ENCODE data around the gene ADK. TPM values are rescaled to one million over a fixed set of nuclear protein-coding genes. Genes with fewer than 3 reads are reported as not detected.

The ADK gene
- total and polyA plus RNA-seq, 2 donors (not counting 3 experiments of a cell fraction or from before 2014, with no cell fraction given): 11.7 to 46.5 TPM

DNA sequence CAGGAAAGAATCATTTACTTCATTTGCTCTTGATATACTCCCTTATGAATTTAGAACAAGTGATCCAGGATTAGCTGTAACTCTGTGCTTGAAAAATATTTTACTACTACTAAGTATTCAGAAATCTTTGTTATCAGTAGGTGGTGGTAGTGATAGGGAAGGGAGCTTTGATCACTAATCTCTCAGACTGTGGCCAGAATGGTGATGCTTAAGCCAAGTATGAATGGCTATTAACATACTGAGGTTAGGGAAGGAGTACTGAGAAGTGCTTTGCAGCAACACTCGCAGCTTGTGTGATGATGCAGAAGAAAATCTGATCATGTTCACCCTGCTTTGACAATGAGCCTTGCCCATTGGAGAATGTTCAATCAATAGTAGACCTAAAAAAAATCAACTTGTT, 29.7 kb upstream of the ADK start:
- Histone ChIP-seq H3K4me2 (ENCODE audit: insufficient read depth, low read length) (no peak overlapping the region), H3K9me1 (replicated peaks; ENCODE audit: control insufficient read depth, extremely low read depth, insufficient read depth, low read length) (no peaks in the 10 kb centered on the region), H3K9ac (replicated peaks; ENCODE audit: extremely low read depth, insufficient read depth, low read length) (no peak overlapping the region), H3K79me2 (ENCODE audit: control insufficient read depth, insufficient read depth, low read length) (no peaks in the 10 kb centered on the region), H4K20me1 (replicated peaks; ENCODE audit: control insufficient read depth, extremely low read depth, insufficient read depth, low read length) (no peaks in the 10 kb centered on the region), H3K27ac (ENCODE audit: insufficient read depth, low read depth, low read length) (no peak overlapping the region), H2AFZ (ENCODE audit: low read depth, low read length) (no peak overlapping the region), H3K4me3 (replicated peaks in 1 of 3; ENCODE audit: insufficient read depth in 1 of 3, low read depth in 1 of 3, low read length in 3 of 3) (no peak overlapping the region), H3K36me3 (ENCODE audit: control insufficient read depth in 2 of 2, extremely low read depth in 1 of 2, insufficient read depth in 2 of 2, low read length in 2 of 2) (peaks cover 37 to 51% of the 10 kb centered on the region in 2 experiments), H3K4me1 (ENCODE audit: control insufficient read depth, extremely low read depth, insufficient read depth, low read length) (peaks cover 5% of the 10 kb centered on the region), H3K9me3 (replicated peaks; ENCODE audit: control insufficient read depth, insufficient read depth, low read length) (no peaks in the 10 kb centered on the region), H3K27me3 (ENCODE audit: control insufficient read depth in 2 of 2, insufficient read depth in 2 of 2, low read length in 2 of 2) (no peaks in the 10 kb centered on the region)
- POLR2A ChIA-PET: no interaction called here
- TF ChIP-seq POLR2A (IDR thresholded peaks at IDR 0.05; ENCODE audit: low read depth, low read length): no peak
- TF ChIP-seq, protein P1, sequence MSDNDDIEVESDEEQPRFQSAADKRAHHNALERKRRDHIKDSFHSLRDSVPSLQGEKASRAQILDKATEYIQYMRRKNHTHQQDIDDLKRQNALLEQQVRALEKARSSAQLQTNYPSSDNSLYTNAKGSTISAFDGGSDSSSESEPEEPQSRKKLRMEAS (IDR thresholded peaks at IDR 0.05; ENCODE audit: insufficient read depth, insufficient read length): no peak
- TF ChIP-seq, protein P2, sequence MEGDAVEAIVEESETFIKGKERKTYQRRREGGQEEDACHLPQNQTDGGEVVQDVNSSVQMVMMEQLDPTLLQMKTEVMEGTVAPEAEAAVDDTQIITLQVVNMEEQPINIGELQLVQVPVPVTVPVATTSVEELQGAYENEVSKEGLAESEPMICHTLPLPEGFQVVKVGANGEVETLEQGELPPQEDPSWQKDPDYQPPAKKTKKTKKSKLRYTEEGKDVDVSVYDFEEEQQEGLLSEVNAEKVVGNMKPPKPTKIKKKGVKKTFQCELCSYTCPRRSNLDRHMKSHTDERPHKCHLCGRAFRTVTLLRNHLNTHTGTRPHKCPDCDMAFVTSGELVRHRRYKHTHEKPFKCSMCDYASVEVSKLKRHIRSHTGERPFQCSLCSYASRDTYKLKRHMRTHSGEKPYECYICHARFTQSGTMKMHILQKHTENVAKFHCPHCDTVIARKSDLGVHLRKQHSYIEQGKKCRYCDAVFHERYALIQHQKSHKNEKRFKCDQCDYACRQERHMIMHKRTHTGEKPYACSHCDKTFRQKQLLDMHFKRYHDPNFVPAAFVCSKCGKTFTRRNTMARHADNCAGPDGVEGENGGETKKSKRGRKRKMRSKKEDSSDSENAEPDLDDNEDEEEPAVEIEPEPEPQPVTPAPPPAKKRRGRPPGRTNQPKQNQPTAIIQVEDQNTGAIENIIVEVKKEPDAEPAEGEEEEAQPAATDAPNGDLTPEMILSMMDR (IDR thresholded peaks at IDR 0.05; ENCODE audit: extremely low read depth in 1 of 2, insufficient read depth in 1 of 2, low read depth in 1 of 2, low read length in 2 of 2): no peak
- no peak for TF ChIP-seq FOS (IDR thresholded peaks at IDR 0.05; ENCODE audit: borderline replicate concordance, insufficient read depth, low read length)
- no peak for TF ChIP-seq JUN (IDR thresholded peaks at IDR 0.05; ENCODE audit: borderline replicate concordance, insufficient read depth, insufficient read length, low read depth)
- no peak for TF ChIP-seq POLR2AphosphoS5 (IDR thresholded peaks at IDR 0.05; ENCODE audit: insufficient read depth, low read depth, low read length)
- no peak for TF ChIP-seq MYC (IDR thresholded peaks at IDR 0.05; ENCODE audit: low read depth, low read length)
- no peak for TF ChIP-seq GATA2 (IDR thresholded peaks at IDR 0.05; ENCODE audit: insufficient read depth, insufficient read length, low read depth, low read length)
- no peak for TF ChIP-seq EZH2 (IDR thresholded peaks at IDR 0.05; ENCODE audit: borderline replicate concordance, low read depth, low read length, severe bottlenecking)
- dilution Hi-C loops (cut with MboI; ENCODE audit: extremely low pct_ligation_motif_present, low sequenced_read_pairs) (no loop called here), intact Hi-C loops (cut with micrococcal nuclease) (no loop called here)
- BruUV-seq (replicated peaks): no TSS peak
- CTCF ChIA-PET: interaction anchor here (0.8 to 7.5 kb wide), 4 partner anchors 13 to 910 kb away, joined by 3 to 97 read pairs (median 3); no protein-coding TSS in a partner anchor
- DNase-seq (ENCODE audit: low read depth, low spot score): no peak
- no peak for FAIRE-seq

Data from endothelial cell of umbilical vein (primary cell).